H1 (cell line): ENCODE data around the gene OR11L1.

Experiments used
- BACH1 ChIP-seq: IDR thresholded peaks from 2 replicates; pipeline ENCODE4 v1.6.1; 2012; ENCODE audit warnings: low read length, improper control_type of control experiment
- CTCF ChIP-seq, 3 experiments: IDR thresholded peaks; 1 replicate in 2 of 3; 2 replicates in 1 of 3; pipeline versions ENCODE4 v1.5.1 to v1.6.1; 2011; ENCODE audit warnings: low read length in 3 of 3, mild to moderate bottlenecking in 3 of 3, inconsistent platforms in 2 of 3, low read depth in 1 of 3, moderate library complexity in 1 of 3; ENCODE audit not compliant: insufficient read depth in 1 of 3; ENCODE audit errors: control extremely low read depth in 1 of 3
- EP300 ChIP-seq, 2 experiments: IDR thresholded peaks; 1 replicate in 1 of 2; 2 replicates in 1 of 2; pipeline ENCODE4 v1.6.1; 2011 to 2012; ENCODE audit warnings: low read depth in 2 of 2, low read length in 2 of 2, mild to moderate bottlenecking in 2 of 2, borderline replicate concordance in 1 of 2, inconsistent platforms in 1 of 2, moderate library complexity in 1 of 2
- EZH2 ChIP-seq: fragments of 200-600 bp; sonication (generic); IDR thresholded peaks from 2 replicates; pipeline ENCODE4 v1.7.1; 2012; ENCODE audit warnings: low read depth, mild to moderate bottlenecking, moderate library complexity, low read length, inconsistent platforms; ENCODE audit not compliant: severe bottlenecking
- FOSL1 ChIP-seq: IDR thresholded peaks from 2 replicates; pipeline ENCODE4 v1.6.1; 2011; ENCODE audit warnings: mild to moderate bottlenecking, low read depth, low read length, moderate library complexity; ENCODE audit not compliant: insufficient read depth
- MAFK ChIP-seq: IDR thresholded peaks from 2 replicates; pipeline ENCODE4 v1.6.1; 2012; ENCODE audit warnings: low read depth, mild to moderate bottlenecking, improper control_type of control experiment, low read length
- NANOG ChIP-seq: IDR thresholded peaks from 2 replicates; pipeline ENCODE4 v1.6.1; 2011; ENCODE audit warnings: low read length, low read depth, mild to moderate bottlenecking, inconsistent platforms; ENCODE audit not compliant: insufficient read depth, poor library complexity, severe bottlenecking
- POLR2A ChIP-seq, 2 experiments: IDR thresholded peaks; 1 replicate in 1 of 2; 2 replicates in 1 of 2; pipeline ENCODE4 v1.6.1; 2011; ENCODE audit warnings: low read depth in 2 of 2, low read length in 2 of 2, mild to moderate bottlenecking in 2 of 2; ENCODE audit errors: control extremely low read depth in 1 of 2
- POLR2AphosphoS5 ChIP-seq: IDR thresholded peaks from 2 replicates; pipeline ENCODE4 v1.6.1; 2011; ENCODE audit warnings: low read depth, low read length
- TAF1 ChIP-seq: IDR thresholded peaks from 2 replicates; pipeline ENCODE4 v1.6.1; 2011; ENCODE audit warnings: mild to moderate bottlenecking, low read depth, low read length
- TBP ChIP-seq: IDR thresholded peaks from 2 replicates; pipeline ENCODE4 v1.6.1; 2011; ENCODE audit warnings: low read depth, low read length, improper control_type of control experiment
- USF2 ChIP-seq: IDR thresholded peaks from 2 replicates; pipeline ENCODE4 v1.6.1; 2011; ENCODE audit warnings: low read length, improper control_type of control experiment
- YY1 ChIP-seq: IDR thresholded peaks from 2 replicates; pipeline ENCODE4 v1.6.1; 2011; ENCODE audit warnings: low read depth, mild to moderate bottlenecking, low read length
- ZNF274 ChIP-seq: IDR thresholded peaks from 2 replicates; pipeline ENCODE4 v1.7.0; 2012; ENCODE audit warnings: low read length, borderline replicate concordance; ENCODE audit errors: extremely low read depth

- TF ChIP-seq CTCF (IDR thresholded peaks at IDR 0.05; ENCODE audit: control extremely low read depth in 1 of 3, insufficient read depth in 1 of 3, low read depth in 1 of 3, low read length in 3 of 3) = no peak
- TF ChIP-seq POLR2A (IDR thresholded peaks at IDR 0.05; ENCODE audit: control extremely low read depth in 1 of 2, low read depth in 2 of 2, low read length in 2 of 2) = no peak
- no peak for TF ChIP-seq USF2
- no peak for TF ChIP-seq TAF1
- TF ChIP-seq EP300 (IDR thresholded peaks at IDR 0.05; ENCODE audit: borderline replicate concordance in 1 of 2, low read depth in 2 of 2, low read length in 2 of 2) = no peak
- no peak for TF ChIP-seq BACH1
- no peak for TF ChIP-seq NANOG
- no peak for TF ChIP-seq ZNF274
- TF ChIP-seq EZH2 = no peak
- no peak for TF ChIP-seq POLR2AphosphoS5
- no peak for TF ChIP-seq FOSL1
- no peak for TF ChIP-seq YY1
- no peak for TF ChIP-seq MAFK
- TF ChIP-seq TBP = no peak
Measured at GRCh38 chr1:247848346-247848745, 6.7 kb upstream of the OR11L1 start.
